GM20431 (cell line): ENCODE results near the gene FUT8.

ENCODE experiments used
- in situ Hi-C: fragments of 300-500 bp; cut with MseI, MboI; formaldehyde crosslinking; loops from one replicate; pipeline ENCODE4 v1.15.0; 2020; ENCODE audit warnings: low sequenced_read_pairs; ENCODE audit not compliant: unreplicated experiment

Gene FUT8

DNA sequence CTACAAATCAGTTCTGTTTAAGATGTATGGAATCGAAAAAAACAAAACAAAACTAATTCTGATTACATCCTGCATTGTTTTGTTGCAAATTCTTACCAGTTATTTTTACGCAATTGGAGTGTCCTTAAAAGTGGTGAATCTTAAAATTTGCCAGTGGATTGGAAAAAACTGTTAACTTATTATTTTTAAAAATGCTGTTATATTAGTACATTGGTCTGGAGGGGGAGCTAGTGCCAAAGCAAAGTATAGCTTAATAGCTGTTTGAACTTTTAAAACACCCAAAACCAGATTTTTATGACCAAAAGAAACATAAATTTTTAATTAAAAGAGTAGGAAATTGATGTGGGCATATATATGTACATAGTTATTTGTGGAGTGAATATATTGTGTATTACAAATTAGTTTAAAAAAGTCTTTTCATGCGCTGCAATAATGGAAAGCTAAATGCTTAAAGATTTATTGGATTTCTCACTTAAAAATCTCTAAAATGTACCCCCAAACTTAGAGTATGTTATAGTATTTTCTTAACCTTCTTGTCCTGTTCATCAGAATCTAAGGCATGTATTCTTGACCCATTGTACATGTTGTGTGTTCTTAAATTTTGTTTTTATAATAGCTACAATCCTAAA, 2.5 kb downstream of the FUT8 start:
- in situ Hi-C loops = no loop called here

DNA sequence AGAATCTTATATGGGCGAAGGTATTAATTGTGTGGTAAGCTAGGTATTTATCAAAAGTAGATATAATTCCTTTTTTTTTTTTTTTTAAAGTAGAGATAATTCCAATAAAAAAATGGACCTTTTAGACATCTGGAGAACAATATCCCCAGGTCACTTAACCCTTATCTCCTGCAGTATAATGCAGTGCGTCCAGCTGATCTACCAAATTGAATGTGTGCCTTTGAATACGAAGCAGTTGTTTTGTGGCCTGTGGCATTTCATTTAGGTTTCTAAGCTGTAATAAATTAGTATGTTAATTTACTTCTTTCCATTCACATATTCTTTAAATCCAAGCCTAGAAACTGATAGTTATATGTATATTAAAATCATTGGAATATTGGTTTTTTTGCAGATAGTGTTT, 3.1 kb downstream of the FUT8 start:
- in situ Hi-C loops = no loop called here

DNA sequence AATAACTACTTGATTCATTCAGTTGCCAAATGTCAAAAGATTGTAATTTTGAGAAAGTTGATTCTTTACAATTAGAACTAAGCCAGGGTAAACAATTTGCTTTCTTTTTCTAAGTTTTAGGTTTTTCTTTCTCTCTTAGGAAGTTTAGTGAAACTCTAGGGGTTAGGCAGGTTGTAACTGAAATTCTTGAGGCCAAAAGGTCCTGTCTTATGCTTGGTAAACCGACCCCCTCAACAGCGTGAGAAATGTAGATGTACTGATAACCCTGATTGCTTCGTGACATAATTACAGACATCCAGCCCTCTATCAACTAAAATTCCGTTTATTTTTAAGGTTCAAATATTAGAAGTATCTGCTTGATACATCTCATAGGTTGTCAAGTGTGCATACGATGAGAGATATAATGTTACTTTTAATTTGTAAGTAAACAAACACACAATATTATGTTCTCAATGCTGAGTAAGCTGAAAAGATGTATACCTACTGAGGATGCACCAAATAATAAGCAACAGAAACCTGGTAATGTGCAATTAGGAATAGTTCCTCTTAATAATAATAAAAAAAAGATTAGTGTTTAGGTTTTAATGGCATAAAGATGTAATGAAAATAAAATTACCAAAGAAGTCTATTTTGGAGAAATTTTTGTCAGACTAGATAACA, 7.2 kb downstream of the FUT8 start:
- in situ Hi-C loops = loop anchor here (10.0 kb wide), 1 partner anchor 405 kb away; no protein-coding TSS in a partner anchor

DNA sequence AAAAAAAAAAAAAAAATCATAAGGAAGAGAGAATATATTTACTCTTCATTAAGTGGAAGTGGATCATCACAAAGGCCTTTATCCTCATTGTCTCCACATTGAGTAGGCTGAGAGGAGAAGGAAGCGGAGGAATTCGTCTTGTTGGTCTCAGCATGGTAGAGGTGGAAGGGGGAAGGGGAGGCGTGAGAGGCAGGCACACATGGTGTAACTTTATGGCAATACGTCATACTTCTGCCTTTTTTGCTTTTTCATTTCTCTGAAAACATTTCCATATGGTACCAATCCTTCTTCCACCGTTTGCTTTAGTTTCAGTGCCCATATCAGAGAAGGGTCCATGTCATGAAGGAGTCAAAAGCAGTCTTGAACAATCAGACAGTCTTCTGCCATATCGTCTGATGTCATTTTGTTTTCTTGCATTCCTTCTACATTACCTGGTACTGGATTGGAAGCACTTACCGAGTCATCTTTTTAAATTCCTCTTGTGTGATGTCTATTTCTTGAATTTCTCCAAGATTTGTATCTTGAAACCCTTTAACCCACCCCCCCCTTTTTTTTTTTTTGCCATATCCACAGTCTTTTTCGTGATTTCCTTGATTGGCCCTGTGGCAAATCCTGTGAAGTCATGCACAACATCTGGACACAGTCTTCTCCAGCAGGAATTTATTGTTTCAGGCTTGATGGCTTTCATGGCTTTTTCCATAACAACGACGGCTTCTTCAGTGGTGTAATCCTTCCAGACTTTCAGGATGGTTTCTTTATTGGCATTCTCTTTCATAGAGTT, 8.9 kb downstream of the FUT8 start:
- in situ Hi-C loops = loop anchor here (10.0 kb wide), 1 partner anchor 403 kb away; no protein-coding TSS in a partner anchor

DNA sequence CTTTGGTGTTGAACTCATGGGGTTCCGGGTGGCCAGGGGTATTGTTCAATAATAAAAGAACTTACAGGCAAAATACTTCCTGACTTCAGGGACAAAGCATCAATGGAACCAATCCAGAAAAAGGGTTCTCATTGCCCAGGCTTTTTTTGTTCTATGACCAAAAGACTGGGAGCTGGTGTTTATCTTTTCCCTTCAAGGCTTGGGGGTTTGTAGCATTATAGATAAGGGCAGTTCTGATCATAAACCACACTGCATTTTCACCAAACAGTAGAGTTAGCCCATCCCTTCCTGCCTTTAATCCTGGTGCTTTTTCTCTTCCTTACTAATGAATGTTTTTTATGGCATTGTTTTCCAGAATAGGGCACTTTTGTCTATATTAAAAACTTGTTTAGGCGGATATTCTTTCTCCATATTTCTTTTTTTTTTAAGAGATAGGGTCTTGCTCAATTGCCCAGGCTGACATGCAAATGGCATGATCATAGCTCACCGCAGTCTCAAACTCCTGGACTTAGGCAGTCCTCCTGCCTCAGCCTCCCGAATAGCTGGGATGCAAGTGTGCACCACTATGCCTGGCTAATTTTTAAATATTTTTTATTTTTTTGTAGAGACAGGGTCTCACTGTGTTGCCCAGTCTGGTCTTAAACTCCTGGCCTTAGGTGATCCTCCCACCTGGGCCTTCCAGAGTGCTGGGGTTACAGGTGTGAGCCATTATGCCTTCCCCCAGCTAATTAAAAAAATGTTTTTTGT, 9.7 kb downstream of the FUT8 start:
- in situ Hi-C loops = loop anchor here (10.0 kb wide), 1 partner anchor 403 kb away; no protein-coding TSS in a partner anchor

DNA sequence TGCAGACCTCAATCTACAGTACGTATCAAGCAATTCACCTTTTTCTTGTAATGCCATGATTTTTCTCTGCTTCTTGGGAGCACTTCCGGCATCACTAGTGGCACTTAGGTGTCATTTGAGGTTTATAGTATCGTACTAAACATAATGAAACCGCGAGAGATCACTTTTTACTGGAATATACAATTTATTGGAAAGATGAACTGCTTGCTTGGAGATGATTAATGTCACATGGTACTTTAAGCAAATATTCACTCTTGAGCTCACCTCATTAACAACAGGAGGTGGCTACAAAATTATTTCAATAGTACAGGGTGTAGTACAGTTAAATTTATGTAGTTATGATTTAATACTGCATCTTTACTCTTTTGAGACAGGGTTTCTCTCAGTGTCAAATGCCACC, 11.5 kb downstream of the FUT8 start:
- in situ Hi-C loops = loop anchor here (10.0 kb wide), 1 partner anchor 401 kb away; no protein-coding TSS in a partner anchor

DNA sequence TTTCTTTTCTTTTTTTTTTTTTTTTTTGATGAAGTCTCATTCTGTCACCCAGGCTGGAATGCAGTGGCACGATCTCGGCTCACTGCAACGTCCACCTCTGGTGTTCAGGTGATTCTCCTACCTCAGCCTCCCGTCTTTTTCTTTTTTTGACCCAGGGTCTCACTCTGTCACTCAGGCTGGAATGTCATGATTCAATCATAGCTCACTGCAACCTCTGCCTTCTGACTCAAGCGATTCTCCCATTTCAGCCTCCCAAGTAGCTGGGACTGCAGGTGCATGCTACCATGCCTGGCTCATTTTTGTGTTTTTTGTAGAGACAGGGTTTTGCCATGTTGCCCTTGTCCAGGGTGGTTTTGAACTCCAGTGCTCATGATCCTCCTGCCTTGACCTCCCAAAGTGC, 12.0 kb downstream of the FUT8 start:
- in situ Hi-C loops = loop anchor here (10.0 kb wide), 1 partner anchor 400 kb away; no protein-coding TSS in a partner anchor

DNA sequence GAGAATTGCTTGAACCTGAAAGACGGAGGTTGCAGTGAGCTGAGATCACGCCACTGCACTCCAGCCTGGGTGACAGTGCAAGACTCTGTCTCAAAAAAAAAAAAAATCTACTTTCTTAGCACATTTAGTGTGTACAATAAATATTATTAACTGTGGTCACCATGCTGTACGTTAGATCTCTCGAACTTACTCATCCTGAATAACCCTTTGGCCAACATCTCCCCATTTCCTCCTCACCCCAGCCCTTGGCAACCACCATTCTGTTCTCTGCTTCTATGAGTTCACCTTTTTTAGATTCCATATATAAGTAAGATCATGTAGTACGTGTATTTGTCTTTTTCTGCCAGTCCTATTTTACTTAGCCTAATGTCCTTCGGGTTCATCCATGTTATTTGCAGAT, 13.4 kb downstream of the FUT8 start:
- in situ Hi-C loops = loop anchor here (10.0 kb wide), 1 partner anchor 399 kb away; no protein-coding TSS in a partner anchor

DNA sequence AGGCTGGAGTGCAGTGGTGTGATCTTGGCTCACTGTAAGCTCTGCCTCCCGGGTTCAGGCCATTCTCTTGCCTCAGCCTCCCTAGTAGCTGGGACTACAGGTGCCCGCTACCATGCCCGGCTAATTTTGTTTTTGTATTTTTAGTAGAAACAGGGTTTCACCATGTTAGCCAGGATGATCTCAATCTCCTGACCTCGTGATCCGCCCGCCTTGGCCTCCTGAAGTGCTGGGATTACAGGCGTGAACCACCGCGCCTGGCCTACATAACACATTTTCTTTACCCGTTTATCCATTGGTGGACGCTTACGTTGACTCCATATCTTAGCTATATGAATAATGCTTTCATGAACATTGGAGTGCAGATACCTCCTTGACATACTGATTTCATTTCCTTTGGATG, 14.4 kb downstream of the FUT8 start:
- in situ Hi-C loops = loop anchor here (10.0 kb wide), 1 partner anchor 398 kb away; no protein-coding TSS in a partner anchor

DNA sequence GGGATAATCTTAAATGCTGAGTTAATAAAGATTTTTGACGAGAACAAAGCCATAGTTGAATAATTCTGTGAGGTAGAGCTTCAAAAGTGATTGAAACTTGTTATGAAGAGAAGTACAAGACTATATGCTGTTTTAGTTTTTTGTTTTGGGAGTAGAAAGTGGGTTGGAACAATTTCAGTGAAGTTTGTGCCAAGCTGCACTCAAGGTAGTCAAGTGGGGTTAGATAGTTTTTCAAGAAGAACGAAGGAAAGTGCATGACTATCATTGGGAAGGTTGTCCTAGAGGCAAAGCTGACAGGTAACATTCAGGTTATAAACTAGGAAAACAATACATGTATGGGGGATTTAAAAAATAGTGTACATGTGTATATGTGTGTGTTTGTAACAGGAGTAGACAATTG, 16.2 kb downstream of the FUT8 start:
- in situ Hi-C loops = loop anchor here (10.0 kb wide), 1 partner anchor 396 kb away; no protein-coding TSS in a partner anchor

DNA sequence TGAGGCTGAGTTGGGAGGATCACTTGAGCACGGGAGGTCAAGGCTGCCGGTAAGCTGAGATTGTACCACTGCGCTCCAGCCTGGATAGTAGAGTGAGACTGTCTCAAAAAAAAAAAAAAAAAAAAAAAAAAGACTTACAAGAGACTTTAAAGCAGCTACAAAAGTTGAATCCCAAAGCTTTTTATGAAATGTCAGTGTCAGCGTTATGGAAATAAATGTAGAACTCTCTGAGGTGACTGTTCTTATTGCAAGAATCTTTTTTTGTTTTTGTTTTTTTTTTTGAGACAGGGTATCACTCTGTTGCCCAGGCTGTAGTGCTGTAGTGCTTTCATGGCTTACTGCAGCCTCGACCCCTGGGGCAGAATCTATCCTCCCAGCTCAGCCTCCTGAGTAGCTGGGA, 17.2 kb downstream of the FUT8 start:
- in situ Hi-C loops = loop anchor here (10.0 kb wide), 1 partner anchor 395 kb away; no protein-coding TSS in a partner anchor

DNA sequence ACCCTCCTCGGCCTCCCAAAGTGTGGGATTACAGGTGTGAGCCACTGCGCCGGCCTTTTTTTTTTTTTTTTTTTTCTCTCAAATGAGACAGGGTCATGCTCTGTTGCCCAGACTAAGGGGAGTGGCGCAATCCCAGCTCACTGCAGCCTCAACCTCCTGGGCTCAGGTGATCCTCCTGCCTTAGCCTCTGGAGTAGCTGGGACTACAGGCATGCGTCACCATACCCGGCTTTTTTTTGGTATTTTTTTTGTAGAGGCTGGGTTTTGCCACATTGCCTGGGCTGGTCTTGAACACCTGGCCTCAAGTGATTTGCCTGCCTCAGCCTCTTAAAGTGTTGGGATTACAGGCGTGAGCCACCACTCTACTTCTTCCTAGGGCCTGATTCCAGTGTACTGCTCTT, 18.7 kb downstream of the FUT8 start:
- in situ Hi-C loops = no loop called here

DNA sequence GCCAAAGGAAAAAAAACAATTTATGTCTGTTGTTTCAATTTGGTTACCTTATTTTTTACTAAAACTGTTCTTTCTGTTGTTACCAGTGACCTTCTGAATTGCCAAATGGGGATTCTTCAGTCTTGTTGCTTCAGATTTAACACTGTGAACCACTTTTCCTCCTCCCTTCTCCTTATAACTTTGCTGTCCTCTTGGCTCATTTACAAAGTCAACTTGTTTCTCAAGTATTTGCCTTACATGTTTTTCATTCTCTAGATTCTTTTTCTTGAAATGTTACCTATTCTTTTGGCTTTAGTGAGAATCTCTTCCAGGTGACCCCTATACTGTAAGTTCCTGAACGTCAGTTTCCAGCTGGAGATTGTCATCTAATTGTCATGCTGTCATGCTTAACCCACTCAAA, 19.4 kb downstream of the FUT8 start:
- in situ Hi-C loops = no loop called here

DNA sequence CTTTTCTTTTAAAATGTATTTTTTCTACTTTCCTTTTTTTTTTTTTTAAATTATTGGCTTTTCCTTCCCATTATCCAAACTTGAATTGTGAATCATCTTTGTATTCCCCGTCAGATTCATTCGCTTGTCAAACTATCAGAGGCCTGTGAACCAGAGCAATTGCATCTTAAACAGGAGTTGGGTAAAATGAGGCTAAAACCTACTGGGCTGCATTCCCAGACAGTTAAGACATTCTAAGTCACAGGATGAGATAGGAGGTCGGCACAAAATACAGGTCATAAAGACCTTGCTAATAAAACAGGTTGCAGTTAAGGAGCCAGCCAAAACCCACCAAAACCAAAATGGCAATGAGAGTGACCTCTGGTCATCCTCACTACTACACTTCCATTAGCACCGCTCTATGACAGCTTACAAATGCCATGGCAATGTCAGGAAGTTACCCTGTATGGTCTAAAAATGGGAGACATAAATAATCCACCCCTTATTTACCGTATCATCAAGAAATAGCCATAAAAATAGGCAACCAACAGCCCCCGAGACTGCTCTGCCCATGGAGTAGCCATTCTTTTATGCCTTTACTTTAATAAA, 19.9 kb downstream of the FUT8 start:
- in situ Hi-C loops = no loop called here

DNA sequence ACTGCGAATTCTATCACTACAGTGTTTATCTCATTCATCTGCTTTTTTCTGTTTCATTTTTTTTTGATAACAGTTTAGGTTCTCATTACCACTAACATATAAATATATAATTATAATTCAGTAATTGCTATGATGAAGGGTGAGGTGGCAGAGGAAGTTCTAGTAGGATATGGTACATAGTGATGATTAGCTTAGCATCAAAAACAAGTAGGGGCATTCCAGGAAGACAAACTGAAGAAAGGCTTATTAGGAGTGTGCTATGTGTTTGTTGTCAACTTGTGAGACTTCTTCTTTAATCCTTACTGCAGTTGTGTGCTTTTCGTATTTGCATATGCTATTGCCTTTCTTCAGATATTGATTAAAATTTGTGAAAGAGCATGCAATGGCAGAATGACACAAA, 20.6 kb downstream of the FUT8 start:
- in situ Hi-C loops = no loop called here

DNA sequence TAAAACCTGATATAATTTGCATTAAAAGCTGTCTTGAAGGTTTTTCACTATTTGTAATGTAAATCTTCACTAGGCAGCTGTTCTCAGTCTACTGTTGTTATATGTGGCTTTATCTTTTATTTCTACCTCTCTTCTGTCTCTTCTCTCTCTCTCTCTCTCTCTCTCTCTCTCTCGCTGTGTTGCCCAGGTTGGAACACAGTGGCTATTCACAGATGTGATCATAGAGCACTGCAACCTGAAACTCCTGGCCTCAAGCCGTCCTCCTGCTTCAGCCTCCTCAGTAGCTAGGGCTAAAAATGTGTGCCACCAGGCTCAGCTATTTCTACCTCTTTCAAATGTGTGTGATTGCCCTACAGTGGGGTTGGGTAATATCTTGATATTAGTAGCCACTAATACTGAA, 21.1 kb downstream of the FUT8 start:
- in situ Hi-C loops = no loop called here

DNA sequence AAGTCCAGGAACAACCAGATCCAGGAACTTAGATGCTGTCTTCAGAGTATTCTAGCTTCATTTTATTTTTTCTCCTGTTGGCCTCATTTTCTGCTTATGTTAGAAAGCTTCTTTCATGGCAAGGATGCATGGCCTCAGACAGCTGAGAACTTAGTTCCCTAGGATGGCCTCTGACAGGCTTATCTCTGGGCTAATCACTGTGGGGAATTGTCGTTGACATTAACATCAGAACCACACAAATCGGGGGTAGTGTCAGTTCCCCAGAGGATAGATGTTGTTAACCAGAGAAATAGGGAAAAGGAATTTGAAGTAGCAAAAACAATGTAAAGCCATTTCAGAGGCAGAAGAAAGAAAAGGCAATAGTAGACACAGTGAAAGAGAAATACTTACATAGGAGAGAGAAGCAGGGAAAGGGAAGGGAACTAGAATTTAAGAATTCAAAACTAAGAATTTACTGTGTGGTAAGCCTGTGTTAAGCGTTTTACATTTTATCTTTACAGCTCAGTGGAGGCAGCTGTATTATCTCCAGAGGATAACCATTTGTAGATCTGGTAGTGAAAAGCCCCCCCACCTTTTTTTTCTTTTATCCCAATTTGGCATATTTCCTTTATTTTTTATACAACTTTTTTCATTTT, 21.8 kb downstream of the FUT8 start:
- in situ Hi-C loops = no loop called here

DNA sequence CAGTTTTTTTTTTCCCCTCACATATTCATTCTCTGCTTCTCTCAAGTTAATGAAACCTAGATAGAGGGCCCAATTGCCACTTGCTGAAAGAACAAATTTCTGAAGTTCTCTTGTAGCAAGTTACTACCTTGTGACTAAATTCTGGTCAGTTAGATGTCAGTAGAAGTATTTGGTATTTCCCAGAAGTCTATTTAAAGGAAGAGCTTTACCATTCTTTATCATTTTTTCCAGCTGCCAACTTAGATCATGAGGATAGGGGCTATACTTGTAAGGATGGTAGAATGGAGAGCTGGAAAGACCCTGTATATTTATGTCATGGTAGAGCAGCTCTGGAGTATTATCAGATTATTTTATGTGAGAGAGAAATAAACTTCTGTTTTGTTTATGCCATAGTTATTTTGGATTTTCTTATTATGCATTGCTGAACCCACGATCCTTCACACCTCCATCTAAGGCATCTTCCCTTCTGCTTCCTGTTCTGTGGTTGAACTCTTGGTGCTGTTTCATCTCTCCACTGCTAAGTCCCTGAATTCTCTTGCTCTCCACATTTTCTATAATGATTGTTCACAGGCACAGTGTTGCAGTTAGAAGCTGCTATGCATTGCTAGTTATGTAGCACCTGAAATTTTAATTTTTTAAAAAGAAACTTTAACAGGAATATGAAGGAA, 25.9 kb downstream of the FUT8 start:
- in situ Hi-C loops = no loop called here

DNA sequence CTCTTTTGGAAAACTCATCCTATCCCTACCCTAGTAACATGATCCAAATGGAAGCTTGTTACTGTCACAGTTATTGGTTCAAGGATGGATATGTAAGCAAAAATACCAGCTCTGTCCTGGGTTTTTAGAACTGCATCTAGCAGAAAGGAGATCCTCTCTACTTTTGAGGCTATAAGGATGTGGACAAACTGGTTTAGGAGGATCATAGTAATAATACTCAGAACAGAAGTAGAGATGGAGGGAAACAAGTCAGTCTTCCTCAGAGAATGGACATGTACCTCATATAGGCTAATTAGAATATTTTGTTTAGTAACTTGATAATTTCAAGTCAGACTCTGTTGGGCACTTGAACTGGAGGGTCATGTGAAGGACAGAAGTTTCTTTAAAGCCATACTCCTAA, 26.6 kb downstream of the FUT8 start:
- in situ Hi-C loops = no loop called here
